ENCODE measurements around the gene MAP3K5.

Gene MAP3K5

DNA sequence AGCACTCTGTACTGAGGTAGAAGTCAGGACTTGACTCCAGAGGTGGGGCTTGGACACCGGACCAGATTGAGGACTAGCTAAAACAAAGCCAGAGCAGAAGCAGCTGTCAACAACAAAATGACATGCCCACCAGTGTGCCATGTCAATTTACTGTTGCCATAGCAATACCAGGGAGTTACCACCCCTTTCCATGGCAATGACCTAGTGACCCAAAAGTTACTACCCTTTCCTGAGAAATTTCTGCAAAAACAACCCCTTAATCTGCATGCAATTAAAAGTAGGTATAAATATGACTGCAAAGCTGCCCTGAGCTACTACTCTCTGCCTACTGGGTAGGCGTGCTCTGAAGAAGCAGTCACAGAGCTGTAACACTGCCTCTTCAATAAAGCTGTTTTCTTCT lies 21.0 kb downstream of the MAP3K5 start:
- DNase-seq, result peak in 1 of 4 experiments; percentile 40

DNA sequence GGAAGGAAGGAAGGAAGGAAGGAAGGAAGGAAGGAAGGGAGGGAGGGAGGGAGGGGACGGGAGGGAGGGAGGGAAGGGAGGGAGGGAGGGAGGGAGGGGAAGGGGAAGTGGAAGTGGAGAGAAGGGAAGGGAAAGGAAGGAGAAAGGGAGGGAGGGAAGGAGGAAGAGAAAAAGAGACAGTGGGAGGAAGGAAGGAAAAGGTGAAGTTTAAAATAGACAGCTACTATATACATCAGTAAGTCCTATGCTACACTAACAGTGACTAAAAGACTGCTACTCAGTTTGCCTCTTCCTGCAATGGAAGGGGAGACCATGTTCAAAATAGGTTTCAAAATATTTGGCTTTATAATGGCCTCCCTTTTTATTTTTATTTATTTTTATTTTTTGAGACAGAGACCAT lies 22.5 kb downstream of the MAP3K5 start:
- no peak for DNase-seq

DNA sequence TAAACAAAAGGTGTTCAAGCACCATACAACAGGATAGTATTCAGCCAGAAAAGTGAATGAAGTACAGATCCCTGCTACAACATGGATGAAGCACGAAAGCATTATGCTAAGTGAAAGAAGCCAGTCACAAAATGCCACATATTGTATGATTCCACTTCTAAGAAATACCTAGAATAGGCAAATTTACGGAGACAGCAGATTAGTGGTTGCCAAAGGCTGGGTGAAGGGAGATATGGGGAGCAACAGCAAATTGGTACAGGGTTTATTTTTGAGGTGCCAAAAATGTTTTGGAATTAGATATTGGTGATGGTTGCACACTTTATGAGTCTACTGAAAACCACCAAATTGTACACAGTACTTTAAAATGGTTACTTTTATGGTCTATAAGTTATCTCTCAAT lies 23.2 kb downstream of the MAP3K5 start:
- DNase-seq, result no peak

DNA sequence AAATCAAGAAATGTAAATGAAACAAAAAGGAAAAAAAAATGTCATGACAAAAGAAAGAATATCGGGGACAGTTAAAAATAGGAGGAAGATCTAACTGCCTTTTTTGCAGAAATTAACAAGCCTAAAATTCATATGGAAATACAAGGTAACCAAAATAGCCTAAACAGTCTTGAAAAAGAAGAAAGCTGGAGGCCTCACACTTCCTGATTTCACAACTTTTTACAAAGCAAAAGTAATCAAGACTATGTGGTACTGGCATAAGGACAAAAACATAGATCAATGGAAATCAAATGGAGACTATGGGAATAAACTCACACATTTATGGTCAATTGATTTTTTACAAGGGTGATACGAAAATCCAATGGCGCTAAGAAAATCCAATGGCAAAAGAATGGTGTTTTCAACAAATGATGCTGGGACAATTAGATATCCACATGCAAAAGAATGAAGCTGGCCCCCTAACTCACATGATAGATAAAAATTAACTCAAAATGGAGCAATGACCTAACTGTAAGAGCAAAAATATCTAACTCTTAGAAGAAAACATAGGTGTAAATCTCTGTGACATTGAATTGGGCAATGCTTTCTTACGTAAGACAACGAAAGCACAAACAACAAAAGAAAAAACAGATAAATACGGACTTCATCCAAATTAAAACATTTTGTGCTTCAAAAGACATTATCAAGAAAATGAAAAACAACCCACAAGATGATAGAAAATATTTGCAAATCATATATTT lies 24.5 kb downstream of the MAP3K5 start:
- DNase-seq, result peak in 2 of 4 experiments; percentile 50 to 57

DNA sequence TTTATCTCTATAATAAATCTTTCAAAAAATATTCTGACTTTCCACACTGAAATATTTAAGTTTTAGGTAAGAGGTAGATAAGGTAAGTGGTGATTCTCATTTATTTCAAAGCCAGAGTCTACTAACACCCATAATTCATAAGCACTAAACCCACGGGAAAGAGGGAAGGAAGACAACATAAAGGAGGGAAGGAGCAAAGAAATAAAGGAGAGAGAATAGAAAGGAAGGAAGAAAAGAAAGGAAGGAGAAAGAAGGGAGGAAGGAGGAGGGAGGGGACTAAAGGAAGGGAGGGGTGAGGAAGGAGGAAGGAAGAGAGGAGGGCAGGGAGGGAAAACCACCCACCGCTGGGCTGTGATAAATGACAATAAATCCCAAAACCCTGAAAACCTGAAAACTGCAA lies 25.2 kb downstream of the MAP3K5 start:
- no peak for DNase-seq

DNA sequence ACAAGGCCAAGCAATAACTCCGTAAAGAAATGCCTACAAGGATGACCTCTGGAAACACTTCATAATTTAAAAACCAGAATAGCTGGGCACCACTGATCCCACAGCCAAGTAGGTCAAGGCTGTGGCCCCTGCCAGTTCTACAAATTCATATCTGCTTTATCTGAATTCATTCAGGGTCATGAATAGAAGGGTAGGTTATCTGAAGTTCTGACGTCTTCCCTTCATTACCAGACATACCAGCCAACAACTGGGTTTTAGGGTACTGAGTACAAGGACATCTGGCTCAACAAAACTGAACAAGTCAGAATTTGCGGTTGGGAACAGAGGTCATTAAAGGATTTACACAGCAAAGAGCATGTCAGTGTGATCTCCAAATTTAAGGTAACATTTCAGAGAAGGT lies 26.0 kb downstream of the MAP3K5 start:
- no peak for DNase-seq

DNA sequence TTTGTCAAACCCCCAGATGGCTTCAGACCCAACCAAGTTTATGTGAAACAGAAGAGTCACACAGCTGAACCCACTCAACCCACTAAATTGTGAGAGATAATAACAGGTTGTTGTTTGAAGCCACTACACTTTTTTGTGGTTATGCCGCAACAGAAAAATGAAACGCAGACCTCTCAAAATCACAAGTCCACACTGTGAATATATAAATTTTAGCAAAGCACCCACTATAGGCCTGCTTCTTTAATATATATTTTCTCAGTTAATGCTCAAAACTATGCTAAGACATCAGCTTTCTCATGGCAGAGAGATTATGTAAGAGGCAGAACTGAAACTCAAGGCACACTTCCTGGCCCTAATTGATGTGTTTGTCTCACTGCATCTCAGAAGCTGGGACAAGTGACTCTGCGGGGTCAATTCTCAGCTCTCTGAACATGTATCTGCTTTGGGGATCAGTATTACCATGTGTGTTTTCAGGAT lies 27.7 kb downstream of the MAP3K5 start:
- DNase-seq, result peak in 3 of 4 experiments; percentile 60 to 77 (median 71)

DNA sequence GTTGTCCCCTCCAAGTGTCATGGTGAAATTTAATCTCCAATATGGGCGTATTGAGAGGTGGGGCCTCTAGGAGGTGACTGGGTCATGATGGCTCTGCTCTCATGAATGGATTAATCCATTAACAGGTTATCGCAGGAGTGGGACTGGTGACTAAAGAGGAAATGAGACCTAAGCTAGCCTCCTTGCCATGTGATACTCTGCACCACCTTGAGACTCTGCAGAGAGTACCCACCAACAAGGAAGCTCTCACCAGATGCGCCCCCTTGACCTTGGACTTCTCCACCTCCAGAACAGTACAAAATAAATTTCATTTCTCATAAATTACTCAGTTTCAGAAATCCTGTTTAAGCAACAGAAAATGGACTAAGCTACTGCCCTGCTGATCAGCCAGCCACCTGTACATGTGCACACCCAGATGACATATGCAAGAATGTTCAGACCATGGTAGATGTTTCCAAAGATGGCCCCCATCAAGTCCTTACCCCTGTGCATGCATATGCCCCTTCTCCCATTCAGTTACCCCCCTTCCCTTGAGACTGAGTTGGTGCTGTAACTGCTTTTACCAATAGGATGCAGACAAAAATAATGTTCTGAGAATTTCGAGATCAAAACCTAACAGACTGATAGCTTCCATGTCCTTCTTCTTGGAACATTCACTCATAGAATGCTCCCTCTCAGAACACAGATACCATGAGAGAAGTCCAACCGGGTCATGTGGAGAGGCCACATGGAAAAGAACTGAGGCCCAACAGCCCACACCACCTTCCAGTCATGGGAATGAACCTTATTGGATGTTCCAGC lies 28.4 kb downstream of the MAP3K5 start:
- DNase-seq, result peak in 1 of 4 experiments; percentile 46

DNA sequence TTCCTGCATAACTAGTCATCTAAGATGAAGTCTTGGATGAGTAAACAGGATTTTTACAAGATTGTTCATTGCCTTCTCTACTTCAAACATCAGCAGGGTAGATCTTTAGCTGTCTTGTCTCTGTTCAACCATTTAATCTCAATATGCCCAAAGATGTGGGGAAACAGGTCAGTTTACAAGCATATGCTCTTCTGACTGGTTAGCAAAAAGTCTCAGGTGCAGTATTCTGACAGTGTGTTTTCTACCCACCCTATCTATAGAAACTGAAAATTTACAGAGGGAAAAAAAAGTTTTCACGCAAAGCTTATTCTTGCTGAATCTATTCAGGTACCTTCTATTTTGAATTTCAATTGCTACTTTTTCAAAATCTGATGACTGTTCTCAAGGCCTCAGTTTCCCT lies 29.0 kb downstream of the MAP3K5 start:
- no peak for DNase-seq

DNA sequence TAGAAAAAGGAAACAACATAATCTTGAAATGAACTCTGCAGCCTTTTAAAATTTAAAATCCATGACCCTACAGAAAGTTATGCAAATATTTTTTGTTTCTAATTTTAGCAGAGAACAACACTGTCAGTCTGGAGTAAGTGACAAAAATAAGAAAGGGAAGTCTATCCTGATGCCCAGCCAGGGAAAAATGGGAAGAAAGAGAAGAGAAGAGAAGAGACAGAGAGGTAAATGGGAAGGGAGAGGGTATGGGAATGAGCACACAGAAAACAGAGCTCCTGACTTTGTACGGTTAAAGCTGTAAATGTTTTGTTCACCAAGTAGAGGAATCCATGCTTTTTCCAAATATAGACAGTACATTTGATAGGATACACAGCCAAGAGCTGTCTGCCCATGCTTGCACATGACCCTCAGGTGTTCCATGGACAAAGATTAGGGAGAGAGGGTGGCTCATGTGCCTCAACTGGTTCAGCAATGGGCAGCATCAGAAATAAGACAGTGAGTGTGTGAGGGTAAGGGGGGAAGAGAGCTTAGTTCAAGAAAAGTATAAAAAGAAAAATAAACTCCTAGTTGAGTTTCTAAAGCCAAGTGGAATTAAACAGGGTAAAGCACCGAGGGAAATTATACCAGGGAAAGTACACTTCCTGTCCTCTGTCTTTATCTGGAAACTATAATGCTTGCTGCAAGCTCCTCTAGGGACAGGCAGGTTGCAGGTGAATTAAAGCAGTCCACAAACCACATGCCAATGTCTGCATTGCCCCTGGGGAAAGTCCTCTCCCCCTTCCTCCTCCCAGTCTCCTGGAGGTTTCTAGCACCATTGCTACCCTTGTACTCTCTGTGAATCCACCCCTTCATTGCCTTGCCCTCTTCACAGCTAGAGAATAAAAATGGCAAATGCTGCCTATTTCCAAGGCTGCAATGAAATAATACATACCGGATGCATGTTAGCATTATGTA lies 30.0 kb downstream of the MAP3K5 start:
- DNase-seq, result peak in 3 of 4 experiments; percentile 28 to 55 (median 44)

DNA sequence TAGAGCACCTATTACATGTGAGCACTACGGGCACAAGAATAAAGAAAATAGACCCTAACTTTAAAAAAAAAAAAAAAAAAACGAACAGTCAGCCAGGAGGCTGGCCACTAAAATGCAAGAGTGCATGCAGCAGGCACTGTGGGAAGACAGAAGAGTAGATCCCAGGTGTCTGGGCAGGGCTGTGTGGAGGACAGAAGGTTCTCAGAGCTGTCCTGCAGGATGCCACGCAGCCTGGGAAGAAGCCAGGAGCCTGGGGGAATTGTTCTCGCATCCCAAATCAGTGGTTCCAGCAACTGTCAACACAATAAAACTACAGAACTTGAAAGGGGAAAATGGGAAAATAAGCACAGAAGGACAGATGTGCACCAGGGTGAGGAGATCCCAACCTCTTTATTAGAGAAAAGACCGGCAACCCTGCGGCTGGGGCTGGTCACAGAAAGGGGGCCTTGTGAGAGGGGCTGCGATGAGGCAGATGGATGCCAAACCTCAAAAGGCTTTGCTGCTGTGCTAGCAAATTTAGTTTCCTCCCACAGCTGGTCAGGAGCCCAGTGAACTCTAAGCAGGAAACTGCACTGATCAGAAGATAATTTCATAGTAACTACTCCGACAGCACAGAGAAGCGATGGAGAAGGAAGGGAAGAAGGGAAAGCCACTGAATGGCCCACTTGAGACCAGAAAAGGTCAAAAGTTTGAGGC lies 30.9 kb downstream of the MAP3K5 start:
- peak in 3 of 4 experiments; percentile 47 to 73 (median 63) for DNase-seq

DNA sequence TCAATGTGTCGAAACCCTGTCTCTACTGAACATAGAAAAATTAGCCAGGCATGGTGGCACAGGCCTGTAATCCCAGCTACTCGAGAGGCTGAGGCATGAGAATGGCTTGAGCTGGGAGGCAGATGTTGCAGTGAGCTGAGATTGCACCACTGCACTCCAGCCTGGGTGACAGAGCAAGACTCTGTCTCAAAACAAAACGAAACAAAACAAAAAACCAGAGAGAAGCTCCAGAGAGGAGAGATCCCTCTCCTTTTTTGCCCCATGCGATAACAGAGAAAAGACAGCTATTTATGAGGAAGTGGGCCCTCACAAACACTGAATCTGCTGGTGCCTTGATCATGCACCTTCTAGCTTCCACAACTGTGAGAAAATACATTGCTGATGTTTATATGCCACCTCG lies 31.5 kb downstream of the MAP3K5 start:
- DNase-seq, result peak; percentile 47 to 71 (median 62)

DNA sequence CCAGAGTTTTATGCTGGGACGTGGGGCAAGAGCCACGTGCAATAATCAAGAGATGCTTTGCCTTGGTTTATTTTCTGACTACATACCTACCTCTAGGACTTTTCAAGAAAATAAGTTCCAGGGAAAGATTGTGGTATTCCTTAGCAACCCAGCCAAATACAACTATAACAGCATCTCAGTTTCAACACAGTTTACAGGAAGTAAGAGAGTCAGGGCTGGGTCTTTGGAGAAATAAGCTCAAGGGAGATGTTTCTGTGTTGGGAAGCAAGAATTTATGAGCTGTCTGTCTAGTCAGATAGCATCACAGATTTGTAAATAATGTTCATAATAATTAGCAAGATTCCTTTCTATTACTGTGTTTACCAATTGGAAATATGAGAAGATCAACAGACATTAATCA lies 35.1 kb downstream of the MAP3K5 start:
- peak in 3 of 4 experiments; percentile 19 to 67 (median 61) for DNase-seq

DNA sequence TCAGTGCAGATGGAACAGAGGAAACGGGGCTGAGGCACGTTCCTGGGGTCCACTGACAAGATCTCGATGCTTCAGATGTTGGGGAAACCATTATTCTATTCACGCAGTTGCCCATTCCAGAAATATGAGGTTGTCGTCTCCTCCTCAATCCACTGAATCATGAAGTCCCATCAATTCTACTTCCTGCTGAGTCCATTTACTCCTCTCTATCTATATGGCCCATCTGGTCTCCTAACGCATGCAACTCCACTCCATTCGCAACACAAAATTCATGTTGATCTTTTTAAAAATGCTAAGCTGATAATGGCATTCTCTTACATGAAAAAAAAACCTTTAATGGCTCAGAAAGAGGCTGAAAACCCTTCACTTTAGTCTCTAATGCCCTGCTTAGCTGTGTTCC lies 37.5 kb downstream of the MAP3K5 start:
- DNase-seq, result no peak

DNA sequence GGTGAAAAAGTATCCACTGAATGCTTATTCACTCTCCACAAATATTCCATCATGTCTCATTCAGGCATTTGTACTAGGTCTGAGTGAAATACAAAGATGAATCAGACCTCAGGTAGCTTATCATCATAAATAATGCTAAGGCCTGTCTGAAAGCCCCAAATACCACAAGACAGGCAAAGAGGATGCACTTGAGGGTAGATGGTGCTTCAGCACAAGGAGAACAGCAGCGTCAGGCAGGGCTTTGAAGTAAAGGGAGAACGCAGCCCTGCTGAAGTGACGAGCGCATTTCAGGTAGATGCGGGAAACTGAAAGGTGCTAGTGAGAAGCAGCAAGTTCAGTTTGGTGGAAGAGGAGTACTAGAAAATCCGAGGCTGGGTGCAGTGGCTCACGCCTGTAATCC lies 38.7 kb downstream of the MAP3K5 start:
- DNase-seq, result no peak

DNA sequence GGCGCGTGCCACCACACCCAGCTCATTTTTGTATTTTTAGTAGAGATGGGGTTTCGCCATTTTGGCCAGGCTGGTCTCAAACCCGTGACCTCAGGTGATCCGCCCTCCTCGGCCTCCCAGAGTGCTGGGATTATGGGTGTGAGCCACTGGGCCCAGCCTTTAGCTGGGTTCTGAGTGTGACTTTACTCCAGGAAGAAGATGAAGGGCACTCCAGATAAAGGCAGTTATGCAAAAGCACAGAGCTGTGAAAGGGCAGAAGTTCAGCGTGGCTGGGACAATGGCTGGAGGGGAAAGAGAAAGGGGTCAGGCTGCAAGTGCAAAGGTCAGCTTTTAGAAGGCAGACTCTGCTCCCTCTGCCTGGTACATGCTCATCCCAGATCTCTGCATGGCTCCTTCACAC lies 39.7 kb downstream of the MAP3K5 start:
- DNase-seq, result peak in 1 of 4 experiments; percentile 4

DNA sequence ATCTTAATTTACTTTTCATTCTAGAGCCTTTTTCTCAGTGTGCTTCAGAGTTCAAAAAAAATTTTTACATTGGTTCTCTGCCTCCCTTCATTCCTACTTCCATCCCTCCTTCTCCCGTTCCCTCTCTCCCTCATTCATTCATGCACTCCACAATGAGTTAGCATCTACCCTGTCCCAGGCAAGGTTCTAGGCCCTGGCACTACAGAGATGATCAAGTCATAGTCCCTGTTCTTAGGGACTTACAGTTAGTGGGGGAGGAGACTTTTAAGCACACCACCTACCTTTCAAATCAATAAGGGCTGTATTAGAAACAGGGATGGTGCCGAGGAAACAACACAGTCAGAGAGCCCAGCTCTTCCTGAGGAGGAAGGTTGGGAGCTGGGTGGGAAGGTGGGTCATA lies 40.3 kb downstream of the MAP3K5 start:
- DNase-seq, result no peak

DNA sequence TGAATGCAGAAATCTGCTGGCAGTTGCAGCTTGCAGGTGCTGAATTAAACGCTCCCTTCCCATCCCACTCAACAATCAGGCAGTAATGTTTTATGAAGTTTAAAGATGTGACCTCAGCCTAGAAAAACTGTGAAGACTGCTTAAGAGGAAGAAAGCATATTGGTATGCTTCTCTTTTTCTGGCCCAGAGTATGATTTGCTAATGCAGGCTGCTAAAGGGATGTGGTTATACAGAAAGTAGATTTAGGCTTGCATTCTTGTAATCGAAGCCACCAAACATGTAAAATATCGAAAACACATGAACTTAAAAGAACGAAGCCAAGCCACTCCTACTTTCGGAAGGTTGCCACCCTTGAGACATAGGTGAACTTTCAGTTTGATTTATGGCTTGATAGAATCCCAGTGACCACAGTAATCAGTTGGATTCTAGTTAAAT lies 40.7 kb downstream of the MAP3K5 start:
- peak; percentile 53 to 81 (median 65) for DNase-seq

DNA sequence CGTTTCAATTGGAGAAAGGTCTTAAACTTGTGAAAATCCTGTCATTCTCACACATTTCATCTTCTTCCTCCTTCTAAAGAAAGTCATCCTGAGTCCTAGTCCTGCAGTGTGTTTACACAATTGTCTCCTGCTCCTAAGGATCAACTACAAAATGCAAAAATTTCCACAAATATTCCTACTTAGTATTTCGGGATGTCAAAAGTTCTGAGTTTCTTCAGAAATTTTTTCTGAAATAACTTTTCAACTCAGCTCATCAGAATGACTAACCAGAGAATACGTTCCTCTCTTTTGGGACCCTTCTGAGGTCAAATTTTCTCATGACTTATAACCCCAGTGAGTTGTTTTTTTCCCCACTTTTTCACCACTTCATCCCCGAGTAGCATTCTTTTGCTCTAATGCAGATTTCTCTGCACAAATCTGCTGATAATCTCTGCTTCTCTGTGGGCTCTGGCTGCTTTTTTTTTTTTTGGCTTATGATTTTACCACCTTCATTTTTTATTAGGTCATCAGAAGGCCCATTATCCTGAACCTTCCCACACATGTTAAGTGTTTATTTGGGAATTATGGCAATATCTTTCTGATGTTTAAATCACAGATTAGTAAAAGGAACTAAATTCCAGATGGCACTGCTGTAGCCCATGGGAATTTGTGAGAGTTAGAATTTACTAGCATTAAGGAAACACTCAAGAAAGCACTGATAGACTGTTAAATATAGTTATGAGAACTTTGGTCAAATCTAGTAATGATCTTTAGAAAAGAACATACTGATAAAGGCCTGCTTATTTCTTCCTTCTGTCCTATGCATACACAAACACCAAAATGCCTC lies 41.4 kb downstream of the MAP3K5 start:
- no peak for DNase-seq

DNA sequence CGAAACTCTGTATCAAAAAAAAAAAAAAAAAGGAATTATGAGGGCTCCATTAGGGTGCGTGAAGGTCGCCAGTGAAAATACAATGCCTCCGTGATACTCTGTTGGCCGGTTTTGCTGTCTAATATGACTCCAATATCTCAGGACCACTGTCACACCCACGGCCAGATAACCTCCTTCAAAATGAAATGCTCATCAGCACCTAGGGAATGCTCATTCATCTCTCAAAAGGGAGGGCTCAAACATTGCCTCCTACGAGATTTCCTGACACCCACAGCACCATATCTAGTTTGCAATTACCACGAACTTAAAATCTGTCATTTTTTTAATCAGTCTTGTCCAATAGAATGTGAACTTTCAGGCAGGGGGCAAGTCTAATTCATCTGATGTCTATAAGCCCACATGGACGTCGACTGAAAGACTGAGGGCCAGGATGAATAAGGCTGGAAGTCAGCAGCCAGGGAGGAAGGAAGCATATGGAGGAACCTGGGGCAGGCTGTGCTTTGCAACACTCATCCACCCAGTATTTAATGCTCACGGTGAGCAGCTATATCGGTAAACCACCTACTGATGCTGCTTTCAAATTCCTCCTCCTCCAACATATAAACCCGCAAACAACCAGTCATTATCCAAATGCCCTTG lies 42.8 kb downstream of the MAP3K5 start:
- peak in 3 of 4 experiments; percentile 21 to 37 (median 28) for DNase-seq

Data from suppressor macrophage (primary cell).